GM21825 (cell line): ENCODE results near the gene IP6K3.

Source experiments
- ATAC-seq: cut with Tn5 transposase; IDR thresholded peaks from one replicate; pipeline ENCODE4 v1.9.1; 2021; ENCODE audit warnings: mild to moderate bottlenecking, moderate library complexity; ENCODE audit not compliant: unreplicated experiment

The IP6K3 gene

GRCh38 chr6:33744001-33744848, 2.5 kb downstream of the IP6K3 start:
- no peak for ATAC-seq

DNA sequence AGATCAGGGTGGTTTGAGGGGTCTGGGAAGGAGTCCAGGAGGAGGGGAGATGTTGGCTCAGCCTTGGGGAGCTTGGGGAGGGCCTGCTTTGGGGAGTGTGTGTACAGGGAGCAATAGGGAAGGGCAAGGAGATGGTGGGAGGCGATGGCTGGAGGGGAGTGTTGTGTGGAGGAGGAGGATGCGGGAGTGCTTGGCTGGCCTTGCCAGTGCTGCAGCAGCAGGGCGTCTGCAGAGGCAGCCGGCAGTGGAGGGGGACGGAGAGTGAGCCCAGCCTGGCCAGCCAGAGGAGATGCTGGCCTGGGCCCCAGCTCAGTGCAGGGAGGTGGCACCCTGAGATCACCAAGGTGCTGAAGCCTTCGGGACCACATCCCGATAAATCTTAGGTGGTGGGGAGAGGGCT, 3.9 kb downstream of the IP6K3 start:
- ATAC-seq: no peak

DNA sequence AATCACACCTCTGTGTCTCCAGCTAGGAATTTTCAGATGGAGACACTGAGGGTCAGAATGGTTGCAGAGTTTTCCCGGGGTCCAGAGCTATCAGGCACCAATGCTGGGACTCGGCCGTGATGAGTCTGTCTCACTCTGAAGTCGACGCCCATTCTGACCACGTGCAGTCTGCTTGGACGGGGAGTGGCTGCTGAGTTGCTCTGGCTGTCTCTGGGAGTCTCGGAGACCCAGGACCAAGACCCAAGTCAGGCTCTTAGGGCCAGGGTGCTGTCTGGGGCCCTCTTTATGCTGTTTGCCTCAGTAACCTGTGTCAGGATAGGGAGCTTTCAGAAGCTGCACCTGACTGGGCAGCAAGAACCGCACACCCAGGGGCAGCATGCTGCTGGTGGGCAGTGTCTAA, 4.6 kb downstream of the IP6K3 start:
- no peak for ATAC-seq

DNA sequence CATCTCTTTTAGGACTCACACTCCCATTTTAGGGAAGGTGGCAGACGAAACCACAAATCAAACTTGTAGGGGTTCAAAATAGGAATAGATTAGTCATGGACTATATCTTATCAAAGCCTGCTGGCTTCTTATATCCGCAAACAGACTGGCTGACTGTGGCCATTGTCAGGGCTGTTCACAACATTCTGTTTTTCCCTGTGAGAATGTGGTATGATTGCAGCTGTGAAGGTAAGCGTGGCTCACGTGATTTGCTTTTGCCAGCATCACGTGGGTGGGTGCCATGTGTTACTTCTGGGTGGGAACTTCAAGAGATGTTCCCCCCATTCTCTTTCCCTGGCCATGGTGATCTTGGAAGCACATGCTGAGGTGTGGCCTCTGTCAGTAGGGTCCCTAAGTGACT, 5.9 kb downstream of the IP6K3 start:
- no peak for ATAC-seq

- ATAC-seq: no peak
Observed at GRCh38 chr6:33740204-33740608, 6.5 kb downstream of the IP6K3 start.

DNA sequence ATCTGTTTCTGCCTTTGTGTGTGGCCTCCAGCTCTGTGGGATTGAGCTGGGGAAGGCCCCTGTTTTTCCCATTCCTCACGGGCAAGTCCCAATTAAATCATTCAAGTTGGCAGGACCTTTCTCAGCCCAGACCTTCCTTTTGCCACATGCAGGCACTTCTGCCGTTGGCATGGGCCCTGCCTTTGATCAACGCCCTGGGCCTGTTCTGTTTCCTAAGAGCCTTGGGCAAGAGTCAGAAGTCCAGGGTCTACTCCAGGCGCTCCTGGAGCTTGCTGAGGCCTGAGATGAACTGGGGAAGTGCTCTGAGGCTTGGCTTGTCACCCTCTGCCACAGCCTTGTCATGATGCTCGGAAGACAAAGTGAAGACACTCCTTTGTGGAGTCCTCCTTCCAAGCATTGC, 7.1 kb downstream of the IP6K3 start:
- no peak for ATAC-seq

DNA sequence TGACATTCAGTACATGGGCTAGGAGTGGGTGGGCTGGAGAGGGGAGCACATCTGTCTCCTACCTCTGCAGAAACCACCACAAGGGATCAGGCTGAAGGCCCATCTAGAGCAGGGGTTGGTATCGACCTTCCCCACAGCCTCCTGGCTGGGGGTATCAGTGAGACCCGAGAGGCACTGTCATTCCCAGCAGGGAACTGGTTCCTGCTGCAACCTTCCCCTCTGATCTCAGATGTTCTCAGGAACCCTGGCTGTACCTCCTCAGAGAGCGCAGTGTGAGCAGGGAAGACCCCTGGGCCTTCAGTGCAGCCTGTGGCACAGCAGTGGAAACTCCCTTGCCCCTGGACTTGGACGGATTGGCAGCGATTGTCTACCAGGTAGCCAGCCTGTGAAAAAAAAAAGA, 7.8 kb downstream of the IP6K3 start:
- no peak for ATAC-seq

- no peak for ATAC-seq
Observed at GRCh38 chr6:33738153-33738552, 8.6 kb downstream of the IP6K3 start.

- no peak for ATAC-seq
Observed at GRCh38 chr6:33737267-33738026, 9.3 kb downstream of the IP6K3 start.

DNA sequence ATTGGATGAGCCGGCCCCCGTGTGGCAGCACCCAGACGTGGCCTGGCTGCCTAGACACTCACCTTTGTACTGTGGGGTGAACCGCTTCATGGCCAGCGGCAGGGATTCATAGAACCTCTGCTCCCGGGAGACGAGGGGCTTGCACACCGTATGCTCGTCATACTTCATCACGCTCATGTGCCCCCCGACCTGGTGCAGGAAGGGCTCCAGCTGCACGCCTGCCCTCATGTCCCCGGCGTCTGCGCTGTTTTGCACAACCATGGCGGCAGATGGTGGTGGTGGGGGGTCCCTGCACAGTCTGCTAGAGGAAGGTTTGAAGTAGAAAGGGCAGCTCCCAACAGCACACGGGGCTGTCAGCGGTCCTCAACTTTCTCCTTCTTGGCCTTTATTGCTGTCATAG, 11.5 kb downstream of the IP6K3 start:
- no peak for ATAC-seq

DNA sequence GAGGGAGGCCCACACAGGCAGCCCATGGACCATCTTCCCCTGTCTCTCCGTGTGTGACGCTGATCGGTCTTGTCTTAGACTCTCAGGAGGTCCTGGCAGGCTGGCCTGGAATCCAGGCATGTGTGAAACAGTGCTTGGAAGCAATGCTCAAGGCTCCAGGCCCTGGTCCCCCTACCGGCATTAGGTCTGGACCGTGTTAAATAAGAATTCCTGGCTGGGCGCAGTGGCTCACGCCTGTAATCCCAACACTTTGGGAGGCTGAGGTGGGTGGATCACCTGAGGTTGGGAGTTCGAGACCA, 13.0 kb downstream of the IP6K3 start:
- no peak for ATAC-seq

DNA sequence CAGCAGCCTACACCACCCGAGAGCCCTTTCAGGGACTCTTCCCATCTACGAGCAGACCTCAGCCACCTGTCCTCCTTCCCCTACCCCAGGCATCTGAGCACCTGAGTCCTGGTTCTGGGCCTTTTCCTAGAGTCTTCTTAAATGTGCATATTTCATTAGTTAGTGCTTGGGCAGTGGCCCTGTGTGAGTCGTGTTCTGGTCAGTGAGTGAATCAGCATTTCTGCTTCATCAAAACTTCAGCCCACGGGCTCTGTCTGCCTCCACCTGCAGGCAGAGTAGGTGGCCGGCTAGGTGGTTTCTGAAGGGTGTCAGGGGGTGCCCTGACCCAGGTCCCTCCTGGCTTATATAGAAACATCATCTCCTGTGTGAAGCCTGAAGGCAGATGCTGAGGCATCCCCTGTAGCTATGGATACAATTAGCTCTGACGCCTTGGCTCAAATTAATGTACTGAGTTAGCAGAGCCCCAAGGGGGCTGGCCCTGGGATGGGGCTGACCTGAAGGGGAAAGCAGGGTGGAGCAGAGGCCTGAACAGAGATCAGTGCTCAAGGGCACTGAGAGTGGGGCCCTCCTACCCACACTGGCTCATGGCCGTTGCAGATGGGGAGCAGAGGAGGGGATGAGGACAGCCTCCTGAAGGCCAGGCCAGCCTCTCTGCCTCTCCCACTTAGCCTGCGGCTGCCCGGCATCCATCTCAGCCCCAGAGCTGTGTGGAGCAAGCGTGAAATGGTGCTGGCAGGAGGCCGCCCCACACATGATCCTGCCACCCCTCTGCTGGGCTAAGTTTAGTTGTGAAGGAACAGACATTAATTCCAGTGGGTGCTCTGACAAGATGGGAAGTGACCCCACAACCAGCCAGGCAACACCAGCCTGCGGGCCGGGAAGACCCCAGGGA, 13.6 kb downstream of the IP6K3 start:
- no peak for ATAC-seq

DNA sequence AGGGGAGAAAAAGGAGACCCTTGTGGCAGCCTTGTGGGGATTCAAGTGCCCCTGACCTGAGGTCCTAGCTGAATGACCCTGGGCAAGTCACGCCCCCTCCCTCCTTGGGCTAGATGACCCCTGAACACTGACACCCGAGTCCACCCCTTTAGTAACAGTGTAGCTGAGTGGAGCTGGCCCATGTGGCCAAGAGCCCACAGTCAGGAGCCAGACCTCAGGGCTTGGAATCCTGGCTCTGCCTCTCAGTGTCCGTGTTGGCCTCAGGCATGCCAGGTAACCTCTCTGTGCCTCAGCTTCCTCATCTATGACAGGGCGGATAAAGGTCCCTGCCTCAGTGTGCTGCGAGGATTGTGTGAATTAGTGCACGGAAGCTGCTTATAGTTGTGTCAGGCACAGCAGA, 14.3 kb downstream of the IP6K3 start:
- no peak for ATAC-seq

DNA sequence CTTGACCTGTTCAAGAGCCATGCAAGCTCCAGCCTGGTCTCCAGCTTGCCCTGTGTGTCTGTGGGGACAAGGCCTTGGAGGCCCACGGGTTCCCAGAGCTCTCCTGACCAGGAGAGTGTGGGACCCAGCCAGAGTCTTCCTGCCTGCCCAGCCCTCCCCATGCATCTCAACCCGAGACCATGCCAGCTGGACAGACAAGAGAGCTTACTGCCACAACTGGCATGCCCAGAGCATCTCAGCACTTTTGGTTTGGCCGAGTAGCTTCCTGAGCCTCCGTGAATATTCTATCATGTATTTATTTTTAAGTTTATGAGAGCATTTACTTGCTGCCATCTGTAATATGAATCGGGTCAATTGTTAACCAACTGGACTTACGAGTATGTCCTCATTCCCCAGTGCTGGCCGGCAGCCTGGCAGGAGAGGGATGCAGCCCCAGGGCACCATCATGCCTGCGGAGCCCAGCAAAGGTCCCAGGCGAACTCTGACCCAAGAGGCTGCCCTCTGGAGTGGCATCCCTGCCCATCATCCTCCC, 14.9 kb downstream of the IP6K3 start:
- ATAC-seq: no peak

- no peak for ATAC-seq
Observed at GRCh38 chr6:33731035-33731434, 15.7 kb downstream of the IP6K3 start.

DNA sequence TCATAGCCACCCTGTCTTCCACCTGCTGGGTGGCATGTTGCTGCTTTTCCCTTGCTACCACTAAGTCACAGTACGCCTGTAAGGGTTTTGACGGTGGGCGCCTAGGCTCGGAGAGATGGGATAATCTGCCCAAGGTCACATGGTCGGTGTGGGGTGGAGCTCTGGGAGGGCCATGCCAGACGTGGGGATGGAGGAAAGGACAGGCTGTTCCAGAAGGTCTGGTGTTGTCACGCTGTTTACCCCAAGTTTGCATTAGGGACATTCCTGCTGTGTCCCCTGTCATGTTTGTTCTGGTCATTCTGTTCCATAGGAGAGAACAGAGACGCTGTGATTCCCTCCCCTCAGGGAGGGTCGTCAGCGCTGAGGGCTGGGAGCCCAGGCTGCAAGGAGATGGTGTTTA, 16.1 kb downstream of the IP6K3 start:
- no peak for ATAC-seq

DNA sequence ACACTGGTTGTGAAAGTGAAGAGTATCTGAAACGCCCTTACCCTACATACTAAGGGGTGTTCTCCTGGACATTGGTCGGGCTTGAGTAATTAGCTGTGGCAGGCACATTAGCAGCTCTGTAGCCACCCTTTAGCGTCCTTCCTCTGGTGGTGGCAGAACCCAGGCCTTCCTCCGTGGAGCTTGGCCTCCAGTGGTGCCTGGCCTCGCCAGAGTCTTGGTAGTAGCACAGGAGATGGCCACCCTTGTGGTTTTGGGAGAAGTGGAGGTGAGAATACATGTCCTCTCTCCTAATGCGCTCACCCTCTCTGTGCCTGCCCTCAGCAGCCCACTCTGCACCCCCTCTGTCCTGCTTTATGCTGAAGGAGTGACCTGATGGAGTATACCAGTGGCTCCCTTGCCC, 17.6 kb downstream of the IP6K3 start:
- no peak for ATAC-seq

DNA sequence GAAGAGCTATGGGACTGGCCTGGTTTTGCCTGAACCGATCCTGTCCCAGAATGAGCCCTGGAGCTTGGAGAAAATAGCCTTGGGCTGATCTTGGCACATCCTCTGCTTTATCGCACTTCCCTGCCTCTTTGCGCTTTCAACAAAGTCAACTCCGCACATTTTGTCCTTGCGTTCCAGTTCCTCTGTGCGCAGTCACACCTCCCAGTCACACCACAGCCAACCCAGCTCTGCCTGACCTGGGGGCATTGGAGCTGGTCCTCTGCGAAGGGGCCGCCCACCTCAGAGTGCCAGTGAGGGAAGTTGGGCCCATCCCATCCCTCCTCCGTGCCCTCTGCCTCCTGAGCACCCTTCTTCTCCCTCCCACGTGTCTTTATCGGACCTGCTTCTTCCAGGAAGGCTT, 18.3 kb downstream of the IP6K3 start:
- no peak for ATAC-seq

DNA sequence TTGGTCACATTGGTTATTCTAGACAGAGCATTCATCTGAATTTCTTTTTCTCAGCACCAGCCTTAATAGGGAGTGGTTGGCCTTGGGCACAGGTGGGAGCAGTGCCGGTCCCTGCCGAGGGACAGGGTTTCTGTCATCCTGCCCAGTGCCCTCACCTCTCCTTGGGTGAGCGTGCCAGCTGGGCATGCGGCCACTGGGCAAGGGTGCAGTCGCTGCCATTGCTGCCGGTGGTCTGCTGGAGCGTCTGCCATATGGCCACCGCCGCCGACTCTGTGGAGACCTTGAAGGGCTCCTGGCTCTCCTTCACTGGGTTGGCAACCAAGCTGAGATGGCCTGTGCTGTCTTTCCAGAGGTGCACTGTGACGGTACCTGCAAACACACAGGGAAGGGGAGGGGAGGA, 18.8 kb downstream of the IP6K3 start:
- ATAC-seq: no peak

DNA sequence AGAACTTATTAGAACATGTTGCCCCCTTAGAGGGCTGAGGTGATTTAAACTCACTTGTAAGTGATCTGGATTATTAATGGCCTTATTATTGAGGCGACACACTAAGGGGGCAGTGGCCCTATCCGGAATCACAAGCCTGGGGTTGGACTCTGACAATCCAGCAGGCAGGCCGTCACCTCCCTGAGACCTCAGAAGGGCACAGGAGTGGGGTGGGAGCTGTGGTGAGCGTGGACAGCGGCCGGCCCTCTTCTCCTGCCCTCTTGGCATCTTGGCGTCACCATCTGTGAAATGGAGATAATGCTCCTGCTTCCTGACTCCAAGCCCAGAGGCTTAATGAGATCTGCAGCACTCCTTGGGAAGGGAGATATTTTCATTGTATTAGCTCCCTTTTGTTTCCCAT, 19.6 kb downstream of the IP6K3 start:
- ATAC-seq: no peak

GRCh38 chr6:33726696-33727095, 20.0 kb downstream of the IP6K3 start:
- ATAC-seq: no peak
